NCI-H524 (cell line): ENCODE results near the gene TTN.
"Not testable (repeated sequence)": the region's sequence is repeated elsewhere in the genome, so short reads cannot be mapped to it uniquely, and the experiment has no call there.

Source experiments
- DNase-seq, 2 experiments: peaks; one replicate each; lab custom pipeline; 2025; lab: John Stamatoyannopoulos, UW

The TTN gene

DNA sequence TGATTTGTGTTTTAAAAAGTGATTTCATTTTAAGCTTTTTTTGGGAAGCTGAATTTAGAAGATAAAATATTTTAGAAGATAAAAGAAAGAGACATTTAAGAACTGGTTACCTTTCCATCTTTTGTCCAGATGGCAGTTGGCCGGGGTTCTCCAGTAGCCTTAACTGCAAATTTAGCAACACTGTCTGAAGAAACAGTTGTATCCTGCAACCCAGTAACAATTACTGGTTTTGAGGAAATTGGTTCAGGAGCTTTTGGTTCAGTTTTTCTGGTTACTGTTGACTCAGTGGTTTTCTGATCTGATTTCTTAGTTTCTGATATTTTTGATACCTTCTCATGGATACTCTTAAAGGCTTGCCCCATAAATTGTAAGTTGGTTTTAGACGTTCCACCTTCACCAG lies 277.1 kb downstream of the TTN start:
- no peak for DNase-seq

DNA sequence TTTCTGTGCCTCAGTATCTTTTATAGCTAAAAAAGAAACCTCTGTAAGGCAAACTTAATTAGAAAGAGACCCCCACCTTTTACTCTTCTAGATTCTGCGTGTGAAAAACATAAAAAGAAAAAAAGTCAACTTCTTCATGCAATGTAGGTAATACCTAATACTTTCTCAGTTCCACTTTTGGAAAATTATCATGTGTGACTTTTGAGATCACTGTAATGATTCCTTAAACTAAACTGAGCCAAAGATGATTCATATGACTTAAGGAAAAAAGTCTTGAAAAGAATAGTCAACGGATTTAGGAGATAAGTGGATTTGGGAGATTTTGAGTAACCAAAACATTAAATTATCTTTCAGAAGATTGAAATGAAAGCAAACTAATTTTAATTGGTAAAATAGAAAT lies 278.0 kb downstream of the TTN start:
- no peak for DNase-seq

DNA sequence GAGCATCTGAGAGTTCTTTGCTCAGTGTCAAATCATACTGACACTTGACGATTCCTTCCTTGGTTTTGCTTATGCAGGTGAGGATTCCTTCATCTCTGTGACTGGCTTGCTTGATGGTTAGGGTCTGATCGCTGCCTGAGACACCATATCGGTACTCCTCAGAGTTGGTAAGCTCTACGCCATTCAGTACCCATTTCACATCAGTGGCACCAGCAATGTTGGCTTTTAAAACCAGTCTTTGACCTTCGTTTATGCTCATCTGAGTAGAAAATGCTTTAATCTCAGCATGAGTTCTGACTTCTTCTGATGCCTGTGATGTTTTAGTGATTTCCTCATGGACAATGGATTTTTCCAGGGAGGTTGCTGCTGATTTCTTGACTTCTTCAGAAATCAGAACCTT lies 278.6 kb downstream of the TTN start:
- no peak for DNase-seq

GRCh38 chr2:178527592-178527991 lies 279.6 kb downstream of the TTN start:
- no peak for DNase-seq

GRCh38 chr2:178526256-178526655 lies 281.0 kb downstream of the TTN start:
- no peak for DNase-seq

GRCh38 chr2:178525460-178525859 lies 281.8 kb downstream of the TTN start:
- not testable (repeated sequence) for DNase-seq

- DNase-seq = not testable (repeated sequence)
Observed at GRCh38 chr2:178525010-178525409, 282.2 kb downstream of the TTN start.

GRCh38 chr2:178523596-178524134 lies 283.6 kb downstream of the TTN start:
- no peak for DNase-seq

DNA sequence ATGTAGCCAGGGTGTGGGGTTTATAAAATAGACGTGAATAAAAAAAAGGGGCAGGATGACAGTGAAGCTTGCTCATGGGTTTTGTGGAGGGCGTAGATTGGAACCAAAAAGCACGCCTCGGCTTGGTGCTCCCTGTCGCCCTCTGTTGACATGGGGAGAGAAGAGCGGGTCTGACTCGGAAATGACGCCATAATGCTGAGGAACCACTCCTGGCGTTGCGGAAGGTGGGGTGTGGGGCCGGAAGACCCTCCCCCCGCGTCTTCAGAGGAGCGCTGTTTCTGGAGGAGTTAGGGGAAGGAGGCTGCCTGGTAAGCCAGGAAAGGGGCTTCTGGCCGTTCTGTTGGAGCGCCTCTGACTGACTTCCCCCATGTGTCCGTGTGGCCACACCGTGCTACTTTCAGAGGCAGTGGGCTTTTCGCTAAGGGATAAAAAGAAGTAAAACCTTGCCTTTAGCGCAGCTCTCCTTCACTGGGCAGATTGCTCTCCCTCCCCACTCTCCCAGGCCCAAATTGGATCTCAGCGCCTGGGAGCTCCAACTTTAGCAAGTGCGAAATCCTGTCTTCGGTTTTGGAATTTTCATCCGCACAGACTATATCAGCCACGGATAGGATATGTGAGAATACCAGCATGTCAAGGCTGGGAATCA lies 284.1 kb downstream of the TTN start:
- DNase-seq = peak; percentile 63 to 70

GRCh38 chr2:178521304-178522150 lies 285.7 kb downstream of the TTN start:
- DNase-seq = no peak

DNA sequence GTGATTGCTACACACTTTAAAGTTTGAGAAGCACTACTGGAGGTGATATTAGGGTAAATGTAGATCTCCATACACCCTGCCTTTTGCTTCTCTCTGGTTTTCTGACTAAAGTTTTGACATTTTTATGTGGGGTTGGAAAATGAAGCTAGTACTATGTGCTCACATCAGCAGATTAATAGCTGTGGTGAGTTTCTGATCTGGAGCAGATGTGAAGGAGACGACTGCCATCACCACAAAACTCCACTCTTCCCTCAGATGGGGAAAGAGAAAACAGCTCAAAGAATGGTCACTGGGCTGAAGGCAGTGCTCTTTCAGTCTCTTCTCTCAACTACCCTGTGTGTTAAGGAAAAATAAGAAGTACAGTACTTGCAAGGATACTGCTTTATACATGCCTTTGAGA lies 289.7 kb downstream of the TTN start:
- no peak for DNase-seq

GRCh38 chr2:178514664-178515063 lies 292.6 kb downstream of the TTN start:
- DNase-seq = no peak

- DNase-seq = no peak
Observed at GRCh38 chr2:178513876-178514275, 293.3 kb downstream of the TTN start.

GRCh38 chr2:178512484-178512883 lies 294.7 kb downstream of the TTN start:
- no peak for DNase-seq

GRCh38 chr2:178510384-178510783 lies 296.8 kb downstream of the TTN start:
- no peak for DNase-seq

- no peak for DNase-seq
Observed at GRCh38 chr2:178508646-178509045, 298.6 kb downstream of the TTN start.

DNA sequence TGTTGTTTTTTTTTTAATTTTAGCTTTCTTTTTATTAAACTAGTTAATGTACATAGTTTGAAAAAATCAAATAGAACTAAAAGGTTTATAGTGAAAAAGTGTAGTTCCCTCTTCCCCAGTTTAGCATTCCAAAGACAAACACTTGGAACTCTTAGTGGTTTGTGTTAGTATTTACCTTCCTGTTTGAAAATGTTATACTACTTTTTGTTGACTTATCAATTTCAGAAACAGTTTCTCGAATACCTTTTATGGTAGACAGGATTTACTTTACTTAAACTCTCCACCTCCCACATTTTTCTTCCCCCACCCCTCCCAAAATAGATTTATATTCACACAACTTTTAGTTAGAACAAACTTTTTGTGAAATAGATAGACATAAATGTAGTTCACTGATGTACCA lies 300.3 kb downstream of the TTN start:
- DNase-seq = no peak

DNA sequence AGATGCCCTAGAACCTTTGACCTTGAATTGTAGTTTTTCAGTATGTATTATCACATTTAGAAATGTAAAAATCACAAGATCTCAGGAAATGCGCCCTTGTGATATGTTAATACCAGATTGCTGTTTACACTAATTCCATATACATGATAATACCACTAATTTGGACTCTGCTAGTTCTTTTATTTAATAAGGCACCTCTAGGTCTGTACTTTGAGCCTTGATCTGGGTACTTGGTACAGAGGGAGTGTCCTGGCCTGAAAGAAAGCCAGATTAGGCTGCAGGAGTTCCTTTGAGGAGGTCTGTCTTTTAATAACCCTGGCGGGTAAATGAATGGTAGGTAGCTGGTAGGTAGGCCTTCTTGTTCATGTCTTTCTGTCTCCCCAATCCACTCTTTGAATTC lies 300.7 kb downstream of the TTN start:
- DNase-seq = no peak

DNA sequence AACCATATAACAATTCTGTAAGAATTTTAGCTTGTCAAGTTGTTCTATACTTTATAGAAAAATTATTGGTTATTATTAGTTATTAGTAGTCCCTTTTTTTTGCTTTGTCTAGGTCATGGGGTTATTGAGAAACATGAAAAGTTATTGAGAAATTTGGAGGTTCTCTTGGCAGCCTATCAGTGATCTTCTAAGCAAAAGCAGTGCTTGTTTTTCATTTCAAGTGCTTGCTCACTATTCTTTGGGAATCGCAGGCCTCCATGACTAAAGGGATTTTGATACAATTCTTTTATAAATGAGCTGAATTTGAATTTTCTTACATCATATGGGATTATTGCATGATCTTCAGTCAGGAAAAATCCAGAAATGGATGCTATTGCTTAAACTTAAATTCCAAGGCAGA lies 301.1 kb downstream of the TTN start:
- no peak for DNase-seq

DNA sequence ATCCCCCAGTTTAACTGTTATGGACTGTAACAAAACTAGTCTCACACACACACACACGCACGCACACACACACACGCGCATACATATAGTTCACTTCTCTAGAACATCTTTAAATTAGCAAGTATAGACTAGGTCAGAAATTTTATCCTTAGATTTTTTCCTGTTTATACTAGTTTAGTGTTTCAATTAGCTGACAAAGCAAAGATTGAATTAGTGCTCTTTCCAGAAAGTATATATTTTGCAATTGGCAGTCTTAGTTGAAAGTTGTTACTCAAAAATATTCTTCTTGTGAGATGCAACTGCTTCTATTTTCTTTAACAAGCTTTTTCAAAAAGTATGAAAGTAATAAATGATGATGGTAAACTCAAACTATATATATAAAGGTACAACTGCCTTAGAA lies 304.5 kb downstream of the TTN start:
- no peak for DNase-seq

GRCh38 chr2:178499640-178500039 lies 307.6 kb downstream of the TTN start:
- no peak for DNase-seq

GRCh38 chr2:178498137-178498536 lies 309.1 kb downstream of the TTN start:
- no peak for DNase-seq

GRCh38 chr2:178496049-178496448 lies 311.2 kb downstream of the TTN start:
- no peak for DNase-seq
